GM21528 (cell line): Measurements from ENCODE around the gene IL1RAPL1.
"Not testable (repeated sequence)": the region's sequence is repeated elsewhere in the genome, so short reads cannot be mapped to it uniquely, and the experiment has no call there.

Source experiments
- ATAC-seq: cut with Tn5 transposase; IDR thresholded peaks from one replicate; pipeline ENCODE4 v1.9.1; 2021; ENCODE audit warnings: mild to moderate bottlenecking, moderate library complexity; ENCODE audit not compliant: unreplicated experiment, low FRiP score

The IL1RAPL1 gene

DNA sequence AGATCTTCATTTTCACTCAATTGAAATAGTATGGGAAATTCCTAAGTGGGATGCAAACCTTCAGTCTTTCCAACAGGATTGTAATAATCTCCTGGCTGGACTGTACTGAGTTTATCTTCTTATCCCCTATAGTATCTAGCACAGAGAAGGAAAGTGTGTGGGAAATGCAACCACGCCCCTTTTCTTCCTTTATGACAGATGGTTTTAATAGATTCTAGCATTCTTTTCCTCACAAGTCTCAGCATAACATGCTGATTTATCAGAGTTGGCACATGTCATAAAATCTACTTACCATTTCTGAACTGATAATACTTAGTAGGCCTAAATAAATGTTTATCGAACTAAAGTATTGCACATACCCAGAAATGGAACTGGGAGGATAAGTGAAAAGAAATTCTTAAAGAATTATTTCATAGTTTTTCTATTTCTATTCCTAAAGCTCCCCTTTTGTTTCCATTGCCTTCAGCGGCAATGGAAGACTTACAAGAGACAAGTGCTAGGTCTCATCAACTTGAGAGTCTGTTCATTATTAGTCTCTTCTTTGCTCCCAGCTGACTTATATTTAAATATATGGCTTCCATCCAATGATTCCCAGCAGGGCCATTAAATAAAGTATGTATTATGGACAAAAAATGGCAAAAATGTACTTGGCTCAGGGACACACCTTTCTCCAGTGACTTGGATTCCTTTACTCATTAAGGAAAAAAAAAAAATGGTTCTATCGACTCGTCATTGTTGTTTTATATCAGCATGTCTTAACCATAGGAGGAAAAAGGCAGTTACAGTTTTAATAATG lies 484.5 kb downstream of the IL1RAPL1 start:
- no peak for ATAC-seq

DNA sequence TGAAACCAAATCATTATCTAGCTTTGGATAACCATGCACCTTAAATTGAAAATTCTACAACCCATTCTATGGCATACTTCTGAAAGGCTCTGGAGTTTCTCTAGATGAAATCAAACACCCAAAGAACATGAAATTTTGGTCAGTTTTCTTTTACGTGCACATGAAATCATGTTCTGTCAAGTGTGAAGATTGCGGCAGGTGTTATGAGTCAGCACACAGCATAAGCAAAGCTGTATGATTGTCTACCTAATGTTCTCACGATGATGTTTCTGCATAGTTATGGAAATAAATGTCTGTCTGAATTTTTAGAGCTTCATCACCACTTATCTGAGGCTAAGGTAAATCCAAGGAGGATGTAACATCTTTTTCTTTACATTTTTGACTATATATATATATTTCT lies 495.3 kb downstream of the IL1RAPL1 start:
- no peak for ATAC-seq

DNA sequence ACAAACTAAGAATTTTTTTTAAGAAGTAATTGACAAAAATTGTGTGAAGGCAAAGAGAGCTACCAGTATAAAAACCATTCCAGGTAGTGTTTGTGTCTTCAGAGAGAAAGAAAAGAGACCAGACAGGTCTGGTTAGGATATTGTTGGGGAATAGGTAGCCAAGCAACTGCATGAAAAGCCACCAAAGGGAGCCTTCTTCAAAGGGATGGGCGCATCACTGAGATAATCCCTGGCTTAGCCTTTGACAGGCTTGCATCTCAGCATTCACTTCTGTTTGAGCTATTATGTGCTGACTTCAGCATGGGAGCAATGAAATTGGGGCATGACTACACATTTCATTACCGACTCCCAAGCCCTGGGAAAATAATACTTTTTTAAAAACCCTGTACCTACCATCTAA lies 496.6 kb downstream of the IL1RAPL1 start:
- no peak for ATAC-seq

DNA sequence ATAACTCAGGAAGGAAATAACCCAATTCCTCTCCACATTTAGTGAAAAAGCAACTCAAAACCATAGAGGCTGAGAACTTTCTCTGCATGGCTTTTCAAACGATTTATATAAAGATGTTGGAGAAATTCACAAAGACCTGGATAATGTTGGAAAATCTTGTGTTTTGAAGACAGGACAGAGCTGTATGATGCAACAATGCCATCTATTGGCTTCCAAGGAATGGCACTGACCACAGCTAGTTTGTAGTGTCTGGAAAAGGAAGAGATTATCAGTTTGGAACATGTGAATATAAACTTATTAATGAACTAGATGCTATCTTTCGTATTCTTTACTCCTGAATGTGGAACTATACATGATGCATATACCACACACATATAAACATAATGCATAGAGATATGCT lies 503.6 kb downstream of the IL1RAPL1 start:
- no peak for ATAC-seq

DNA sequence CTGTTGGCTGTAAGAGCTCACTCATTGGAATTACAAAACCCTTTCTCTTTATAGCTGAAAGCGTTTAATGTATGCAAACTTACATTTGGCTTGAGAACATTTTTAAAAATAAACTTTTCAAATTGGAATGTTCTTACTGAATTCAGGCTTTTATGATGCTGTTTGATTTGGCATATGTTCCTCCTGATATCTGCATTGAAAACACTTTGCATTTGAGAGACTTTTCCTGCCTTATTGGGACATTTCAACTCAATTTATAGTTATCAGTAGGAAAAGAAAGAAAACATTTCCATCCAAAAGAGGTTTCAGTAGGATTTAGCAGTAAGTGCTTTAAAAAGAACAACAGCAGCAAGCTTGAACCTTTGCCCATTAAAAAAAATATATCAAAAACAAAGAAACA lies 520.0 kb downstream of the IL1RAPL1 start:
- no peak for ATAC-seq

DNA sequence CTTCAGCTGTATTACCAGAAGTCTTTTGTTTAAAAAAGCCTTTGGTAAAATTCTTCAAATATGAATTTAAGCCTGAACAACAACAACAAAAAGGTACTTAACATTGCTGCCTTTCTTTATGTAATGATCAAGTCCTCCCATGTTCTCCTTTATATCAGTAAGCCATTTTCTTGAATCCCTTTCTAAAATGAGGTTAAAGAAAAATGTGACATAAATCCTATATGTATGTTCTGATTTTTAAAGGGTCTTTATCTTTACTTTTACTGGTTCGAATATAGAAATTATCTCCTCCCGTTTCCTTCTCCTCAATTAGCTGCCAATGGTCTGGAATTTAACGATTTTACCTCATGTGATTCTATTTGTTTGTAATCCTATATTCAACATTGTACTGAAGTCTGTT lies 522.8 kb downstream of the IL1RAPL1 start:
- no peak for ATAC-seq

DNA sequence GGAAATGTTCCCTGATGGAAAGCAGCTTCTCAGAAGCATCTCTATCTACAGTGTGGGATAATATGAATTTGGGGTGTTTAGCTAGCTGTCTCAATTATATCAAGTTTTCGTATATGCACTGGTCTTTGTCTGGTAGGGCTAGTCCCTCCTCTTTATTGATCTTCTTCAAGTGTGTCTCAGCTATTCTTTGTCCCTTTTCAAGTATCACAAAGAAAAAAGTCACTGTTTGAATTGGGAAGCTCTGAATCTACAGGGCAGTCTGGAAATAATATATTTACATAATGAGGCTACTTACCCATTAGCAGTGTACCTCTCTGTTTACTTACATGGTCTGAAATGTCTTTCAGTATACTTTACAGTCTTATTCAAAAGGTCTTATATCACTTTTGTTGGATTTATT lies 526.0 kb downstream of the IL1RAPL1 start:
- no peak for ATAC-seq

DNA sequence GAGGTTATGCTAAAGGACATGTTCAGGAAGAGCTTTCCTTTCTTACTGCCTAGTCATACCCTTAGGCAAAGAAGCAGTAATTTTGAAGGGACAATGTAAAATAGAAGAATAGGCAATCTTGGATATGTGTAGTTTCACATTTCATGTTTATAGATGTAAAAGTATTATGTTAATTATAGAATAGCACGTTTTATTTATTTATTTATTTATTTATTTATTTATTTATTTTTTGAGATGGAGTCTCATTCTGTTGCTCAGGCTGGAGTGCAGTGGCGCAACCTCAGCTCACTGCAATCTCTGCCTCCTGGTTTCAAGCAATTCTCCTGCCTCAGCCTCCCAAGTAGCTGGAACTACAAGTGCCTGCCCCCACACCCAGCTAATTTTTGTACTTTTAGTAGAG lies 535.6 kb downstream of the IL1RAPL1 start:
- ATAC-seq = not testable (repeated sequence)

DNA sequence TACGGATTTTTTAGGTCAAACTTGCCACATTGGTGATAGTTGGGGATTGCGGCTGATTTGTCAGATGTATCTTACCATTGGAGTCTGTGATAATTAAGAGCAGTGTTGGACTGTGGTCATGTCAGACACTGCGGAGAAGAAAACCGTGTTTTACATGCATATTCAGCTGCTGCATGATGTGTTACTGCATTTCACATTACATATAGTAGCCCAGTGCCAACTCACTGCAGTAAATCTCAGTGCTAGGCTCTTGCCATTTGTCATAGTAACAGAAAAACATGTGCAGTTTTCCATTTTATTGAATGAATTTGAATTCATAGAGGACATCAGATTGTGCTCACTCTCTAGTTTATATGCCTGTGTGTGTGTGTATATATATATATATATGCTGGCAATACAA lies 543.7 kb downstream of the IL1RAPL1 start:
- ATAC-seq = no peak

DNA sequence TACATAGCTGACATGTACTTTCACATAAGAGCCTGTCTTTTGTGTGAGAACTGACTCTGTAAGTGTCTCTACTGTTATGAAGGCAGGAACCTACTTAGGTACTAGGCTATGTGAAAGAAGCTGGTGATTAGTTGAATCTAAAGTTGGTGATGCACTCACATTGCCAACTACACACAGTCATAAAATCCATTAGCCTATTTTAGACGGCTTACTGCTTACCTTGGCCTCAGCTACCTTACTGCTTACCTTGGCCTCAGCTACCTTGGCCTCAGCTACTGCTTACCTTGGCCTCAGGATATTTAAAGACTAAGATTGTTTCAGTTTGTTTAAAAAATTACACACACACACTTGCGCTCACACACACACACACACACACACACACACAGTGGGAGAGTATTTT lies 549.7 kb downstream of the IL1RAPL1 start:
- no peak for ATAC-seq

DNA sequence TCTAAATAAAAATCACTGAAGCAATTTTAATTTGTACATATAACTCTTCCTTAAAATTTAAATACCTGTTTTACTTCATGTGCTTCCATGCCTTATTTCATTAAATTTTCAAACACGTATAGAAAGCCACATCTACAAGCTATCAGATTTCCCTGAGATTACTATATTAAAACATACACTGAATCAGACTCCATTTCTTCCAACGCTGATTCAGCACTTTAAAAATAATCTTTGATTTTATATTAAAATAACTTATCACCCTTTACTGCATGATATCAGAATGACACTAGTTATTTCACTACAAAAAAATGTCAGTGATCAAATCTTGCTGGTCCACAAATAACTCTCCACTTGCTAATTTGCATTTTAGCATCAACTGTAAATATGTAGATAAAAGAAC lies 550.8 kb downstream of the IL1RAPL1 start:
- no peak for ATAC-seq

DNA sequence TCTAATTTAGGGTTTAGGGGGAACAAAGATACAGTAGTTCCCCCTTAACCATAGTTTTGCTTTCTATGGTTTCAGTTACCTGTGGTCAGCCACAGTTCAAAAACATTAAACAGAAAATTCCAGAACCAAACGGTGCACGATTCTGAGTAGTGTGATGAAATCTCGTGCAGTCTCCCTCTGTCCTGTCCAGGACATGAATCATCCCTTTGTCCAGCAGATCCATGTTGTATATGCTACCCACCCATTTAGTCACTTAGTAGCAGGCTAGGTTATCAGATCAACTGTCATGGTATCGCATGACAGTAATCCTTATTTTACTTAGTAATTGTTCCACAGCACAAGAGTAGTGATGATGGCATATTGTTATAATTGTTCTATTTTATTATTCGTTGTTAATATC lies 556.1 kb downstream of the IL1RAPL1 start:
- ATAC-seq = no peak

DNA sequence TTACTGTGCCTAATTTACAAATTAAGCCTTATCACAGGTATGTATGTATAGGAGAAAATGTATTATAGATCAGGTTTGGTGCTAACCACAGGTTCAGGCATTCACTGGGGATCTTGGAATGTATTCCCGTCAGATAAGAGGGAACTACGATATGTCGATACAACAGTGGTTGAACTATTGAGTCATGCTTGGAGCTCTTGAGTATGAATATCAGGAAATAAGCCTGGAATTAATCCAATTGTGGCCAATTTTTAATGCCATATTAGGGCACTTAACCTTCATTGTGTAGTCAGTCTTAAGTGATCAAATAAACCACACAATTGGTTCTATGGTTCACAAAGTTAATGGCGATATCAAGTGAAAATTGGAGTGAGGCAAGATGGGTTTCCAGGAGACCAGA lies 556.5 kb downstream of the IL1RAPL1 start:
- ATAC-seq = no peak

DNA sequence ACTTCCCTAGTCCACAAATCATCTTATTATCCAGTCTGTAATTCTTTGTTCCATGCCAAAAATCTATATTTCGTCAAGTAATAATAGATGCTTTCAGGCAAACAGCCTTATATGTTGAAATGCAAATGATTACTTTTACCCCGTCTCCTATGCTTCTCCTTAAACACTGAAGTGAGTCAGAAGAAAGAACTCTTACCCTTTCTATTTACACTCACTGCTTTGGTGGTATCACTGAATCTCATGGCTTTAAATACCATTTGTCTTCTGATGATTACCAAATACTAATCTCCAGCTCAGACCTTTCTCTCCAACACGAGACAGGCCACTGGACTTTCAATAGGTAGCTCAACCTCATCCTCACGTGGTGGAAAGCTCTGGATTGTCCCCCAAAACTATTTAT lies 558.1 kb downstream of the IL1RAPL1 start:
- no peak for ATAC-seq

DNA sequence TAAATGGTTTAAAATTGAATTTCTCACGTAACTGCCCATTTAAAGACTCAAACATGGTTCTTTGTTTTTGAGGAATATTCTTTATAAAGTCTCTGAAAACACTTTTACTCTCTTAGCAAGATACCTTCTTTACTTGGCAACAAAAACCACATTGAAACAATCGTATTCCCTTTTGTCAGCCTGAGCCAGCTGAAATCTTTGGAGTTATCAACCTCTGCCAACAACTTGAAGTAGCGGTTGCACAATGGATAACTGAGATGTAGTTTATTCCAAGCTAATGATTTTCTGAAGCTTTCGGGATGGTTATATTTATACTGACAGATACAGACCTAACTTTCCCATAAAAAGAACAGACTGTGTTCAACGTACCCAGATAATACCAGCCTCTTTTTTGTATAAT lies 561.3 kb downstream of the IL1RAPL1 start:
- no peak for ATAC-seq

DNA sequence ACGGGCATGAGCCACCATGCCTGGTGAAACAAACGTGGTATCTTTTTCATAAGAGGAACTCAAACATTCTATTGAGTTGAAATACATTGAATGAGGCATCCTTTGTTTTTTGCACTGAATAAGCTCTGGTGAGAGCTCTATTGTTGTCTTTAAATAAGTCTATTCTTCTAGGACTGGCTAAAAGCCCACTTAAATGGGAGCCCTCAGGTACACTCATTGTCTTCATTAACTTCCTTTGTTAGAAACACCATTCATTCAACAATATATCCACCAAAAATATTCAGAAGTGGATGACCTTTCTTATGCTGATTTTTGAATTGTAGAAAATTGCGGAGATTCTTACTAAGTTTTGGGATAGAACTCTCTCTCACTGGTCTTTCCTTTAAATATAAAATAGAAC lies 568.0 kb downstream of the IL1RAPL1 start:
- no peak for ATAC-seq

DNA sequence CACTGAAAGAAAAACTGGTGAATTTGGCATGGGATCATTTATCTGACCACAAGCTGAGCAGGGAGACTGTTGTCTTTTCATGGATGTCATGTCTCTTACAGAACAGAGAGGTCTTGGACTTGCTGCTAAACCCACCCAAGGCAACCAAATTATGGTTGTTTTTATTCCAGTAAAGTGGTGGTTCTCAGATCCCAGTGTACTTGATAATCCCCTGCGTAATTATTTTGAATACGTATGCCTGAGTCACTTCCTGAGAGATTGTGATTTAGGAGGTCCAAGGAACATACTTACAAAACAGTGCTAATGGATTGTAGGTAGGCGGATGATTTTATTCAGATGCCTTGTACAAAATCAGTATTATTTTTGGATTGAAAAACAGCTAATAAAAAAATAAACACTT lies 585.6 kb downstream of the IL1RAPL1 start:
- ATAC-seq = no peak

DNA sequence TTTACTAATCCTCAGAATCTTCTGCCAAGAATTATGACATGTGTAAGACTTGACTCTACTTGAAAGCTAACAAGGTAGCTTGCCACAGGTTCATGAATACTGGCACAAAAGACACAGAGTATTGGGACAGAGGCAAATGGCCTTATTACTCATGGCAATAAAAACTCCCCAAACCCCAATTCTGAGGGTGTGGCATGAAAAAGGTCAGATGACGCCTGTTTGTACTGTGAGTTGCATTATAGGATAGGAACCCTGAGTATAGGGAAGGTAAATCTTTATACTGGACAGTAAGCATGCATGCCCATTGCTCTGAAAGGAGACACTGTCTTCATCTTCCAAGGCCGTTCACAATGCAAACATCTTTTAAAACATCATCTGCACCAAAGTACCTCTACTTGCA lies 600.0 kb downstream of the IL1RAPL1 start:
- no peak for ATAC-seq

DNA sequence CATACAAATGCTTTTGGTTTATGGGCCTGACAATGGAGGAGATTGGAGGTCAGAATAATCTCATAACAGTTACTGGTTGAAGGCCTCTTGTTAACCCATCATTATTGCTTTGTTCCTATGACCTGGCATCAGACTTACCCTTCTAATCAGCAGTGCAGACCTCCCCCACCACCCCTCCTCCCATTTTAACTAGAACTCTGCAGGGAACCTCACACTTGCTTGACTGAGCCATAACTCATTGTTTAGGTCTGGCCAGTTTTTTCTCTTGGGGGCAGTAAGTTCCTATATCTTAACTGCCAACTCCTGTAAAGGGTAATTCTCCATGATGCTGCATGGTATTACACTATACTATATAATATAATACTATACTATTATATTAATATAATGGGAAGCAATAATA lies 609.3 kb downstream of the IL1RAPL1 start:
- no peak for ATAC-seq

DNA sequence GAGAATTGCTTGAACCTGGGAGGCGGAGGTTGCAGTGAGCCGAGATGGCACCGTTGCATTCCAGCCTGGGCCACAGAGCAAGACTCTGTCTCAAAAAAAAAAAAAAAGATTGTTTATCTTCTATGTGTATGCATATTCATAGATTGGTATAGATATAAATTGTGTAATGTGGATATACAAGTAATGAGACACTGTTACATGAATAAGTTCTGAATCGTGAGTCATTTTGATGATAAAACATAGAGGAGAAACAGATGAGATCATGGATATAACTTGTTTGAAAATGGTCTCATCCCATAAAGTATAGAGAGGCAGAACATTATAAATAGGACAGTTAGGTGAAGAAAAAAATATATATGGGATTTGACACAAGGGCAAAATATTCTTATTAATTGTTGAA lies 628.0 kb downstream of the IL1RAPL1 start:
- ATAC-seq = no peak

DNA sequence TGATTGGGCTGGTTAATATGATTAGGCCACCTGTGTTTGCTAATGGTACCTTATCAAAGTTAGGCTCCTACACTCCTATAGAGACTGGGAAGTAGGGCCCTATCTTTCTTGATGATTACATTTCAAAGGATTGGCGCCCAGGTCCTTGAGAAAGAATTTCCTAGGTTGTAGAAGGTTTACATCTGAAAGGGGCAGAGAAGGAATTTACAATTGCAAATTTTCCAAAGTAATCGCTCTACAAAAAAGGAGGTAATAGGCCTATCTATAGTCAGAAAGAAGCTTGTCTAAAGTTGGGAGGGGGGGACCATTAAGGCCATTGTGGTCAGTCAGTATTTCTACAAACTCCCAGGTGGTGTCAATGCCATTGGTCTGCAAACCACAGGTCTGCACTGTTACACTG lies 638.4 kb downstream of the IL1RAPL1 start:
- ATAC-seq = no peak

DNA sequence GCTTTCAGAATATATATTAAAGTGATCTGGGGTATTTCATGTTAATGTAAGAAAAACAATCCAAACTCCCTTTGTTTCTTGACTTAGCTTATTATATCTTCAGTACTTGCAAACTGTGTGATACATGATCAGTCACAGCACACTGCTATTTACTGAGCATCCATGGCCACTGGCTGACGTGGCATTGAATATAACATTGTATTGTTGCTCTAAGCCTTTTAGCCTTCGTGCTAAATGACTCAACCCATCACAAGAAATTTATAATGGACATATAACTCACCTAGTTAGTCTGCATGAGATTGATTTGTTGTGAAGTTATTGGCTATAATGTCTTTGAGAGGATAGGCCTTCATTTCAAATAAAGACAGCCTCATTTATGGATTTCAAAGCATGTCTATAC lies 642.6 kb downstream of the IL1RAPL1 start:
- no peak for ATAC-seq

DNA sequence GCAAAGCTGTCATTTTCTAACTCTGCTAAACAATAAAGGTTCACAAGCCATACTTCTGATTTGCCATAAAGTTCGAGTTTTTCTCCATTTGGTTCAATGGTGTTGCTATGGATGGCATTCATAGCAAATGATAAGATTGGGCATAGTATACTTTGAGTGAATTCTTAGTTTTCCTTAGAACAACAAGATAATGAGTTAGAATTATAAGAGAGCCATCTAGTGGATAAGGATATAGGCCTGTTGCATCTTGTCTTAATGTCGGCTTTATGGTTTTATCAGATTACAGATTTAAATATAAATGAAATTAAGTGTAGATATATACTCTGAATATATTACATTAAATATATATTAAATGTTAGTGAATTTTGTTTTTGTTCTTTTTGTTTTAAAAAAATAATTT lies 644.6 kb downstream of the IL1RAPL1 start:
- no peak for ATAC-seq
